HS-27A (cell line): ENCODE data around the gene SLAIN2.
A peak's percentile ranks its signal among the peaks of the same experiment; 100 is the strongest.
"Not testable (repeated sequence)": the region's sequence is repeated elsewhere in the genome, so short reads cannot be mapped to it uniquely, and the experiment has no call there.

ENCODE experiments used
- DNase-seq: peaks from one replicate; pipeline ENCODE4 v3.0.0-alpha.2; 2012; ENCODE audit warnings: low read depth, missing footprints

SLAIN2 gene

GRCh38 chr4:48340965-48341775 is at the start of gene SLAIN2:
TSS of gene SLAIN2 (plus strand) at chr4:48341529. CDS start at chr4:48341740, 211 bp downstream.
- peak; percentile 89 for DNase-seq

GRCh38 chr4:48292218-48292790 is 49.0 kb upstream of the SLAIN2 start:
- not testable (repeated sequence) for DNase-seq

DNA sequence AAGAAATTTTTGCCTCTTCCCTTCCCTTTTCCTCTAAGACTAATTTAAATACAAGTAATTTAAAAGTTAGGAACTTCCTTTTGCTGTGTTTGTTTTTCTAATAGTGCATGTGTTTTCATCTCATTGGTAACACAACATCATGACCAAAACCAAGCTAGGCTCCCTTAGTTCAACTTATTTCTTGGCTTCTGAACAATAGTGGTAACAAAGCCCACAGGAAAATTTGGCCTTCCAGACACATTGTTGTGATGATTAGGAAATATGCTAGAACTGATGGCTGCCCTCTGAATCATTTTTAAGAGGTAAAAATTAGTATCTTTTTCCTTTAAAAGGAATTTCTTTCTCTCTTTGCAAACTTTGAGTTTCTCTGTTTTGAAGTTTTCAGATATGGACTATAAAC is 46.2 kb upstream of the SLAIN2 start:
- no peak for DNase-seq

DNA sequence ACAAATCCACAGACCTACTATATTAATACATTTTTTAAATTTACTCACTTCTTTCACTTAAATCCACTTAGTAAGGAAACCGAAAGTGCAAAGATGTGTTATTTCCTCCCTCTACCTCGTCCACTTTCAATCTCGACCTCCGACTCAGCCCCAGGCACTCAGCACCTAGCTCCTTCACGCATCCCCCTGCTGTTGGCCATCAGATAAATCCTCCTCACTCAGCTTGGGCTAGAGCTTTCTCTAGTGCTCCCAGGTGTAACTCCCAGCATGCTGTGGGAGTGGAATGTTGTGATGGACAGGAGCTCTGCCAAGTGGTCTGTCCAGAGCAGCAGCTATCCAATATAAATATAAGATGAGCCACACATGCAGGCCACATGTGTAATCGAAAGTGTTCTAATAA is 45.0 kb upstream of the SLAIN2 start:
- DNase-seq = no peak

DNA sequence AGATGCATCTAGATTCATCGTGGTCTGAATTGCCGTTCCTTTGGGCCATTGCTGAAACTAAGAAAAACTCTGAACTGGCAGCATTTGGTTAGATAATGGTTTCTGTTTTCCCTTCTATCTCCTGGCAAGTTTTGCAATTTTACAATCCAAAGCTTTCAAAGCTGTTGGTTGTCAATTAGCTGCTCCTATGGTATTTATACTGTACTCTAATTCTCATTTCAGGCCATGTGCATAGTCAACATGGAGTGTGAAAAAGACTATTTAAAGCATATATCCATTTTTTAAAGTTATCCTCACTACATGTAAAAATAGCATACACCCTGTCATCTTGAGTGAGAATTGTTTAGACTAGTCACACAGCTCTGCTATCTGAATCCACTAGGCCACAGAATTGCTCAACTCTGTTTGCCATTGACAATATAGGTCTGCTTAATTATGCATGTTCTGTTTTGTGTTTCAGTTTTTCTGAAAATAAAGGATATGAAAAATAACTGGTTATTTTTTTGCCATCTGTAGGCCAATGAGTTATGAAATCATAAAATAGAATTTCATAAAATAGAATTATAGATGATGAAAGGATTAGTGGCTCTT is 44.0 kb upstream of the SLAIN2 start:
- DNase-seq = no peak

- no peak for DNase-seq
Measured at GRCh38 chr4:48299560-48299959, 41.8 kb upstream of the SLAIN2 start.

DNA sequence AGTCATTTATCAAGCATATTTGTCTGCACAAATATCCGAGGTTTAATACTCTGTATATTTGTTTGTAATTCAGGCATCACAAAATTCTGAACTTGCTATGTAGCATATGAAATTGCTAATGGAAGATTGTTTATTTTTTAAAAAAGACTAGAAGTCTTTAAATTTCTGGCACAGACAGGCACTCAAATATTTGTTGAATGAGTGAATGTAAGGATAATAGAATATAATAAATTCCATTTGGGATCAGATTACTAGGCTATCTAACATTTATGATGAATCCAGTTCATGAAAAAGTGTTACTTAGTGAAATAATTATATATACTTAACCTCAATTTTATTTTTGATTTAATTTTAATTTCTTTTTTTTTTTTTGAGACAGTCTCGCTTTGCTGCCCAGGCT is 41.3 kb upstream of the SLAIN2 start:
- no peak for DNase-seq

DNA sequence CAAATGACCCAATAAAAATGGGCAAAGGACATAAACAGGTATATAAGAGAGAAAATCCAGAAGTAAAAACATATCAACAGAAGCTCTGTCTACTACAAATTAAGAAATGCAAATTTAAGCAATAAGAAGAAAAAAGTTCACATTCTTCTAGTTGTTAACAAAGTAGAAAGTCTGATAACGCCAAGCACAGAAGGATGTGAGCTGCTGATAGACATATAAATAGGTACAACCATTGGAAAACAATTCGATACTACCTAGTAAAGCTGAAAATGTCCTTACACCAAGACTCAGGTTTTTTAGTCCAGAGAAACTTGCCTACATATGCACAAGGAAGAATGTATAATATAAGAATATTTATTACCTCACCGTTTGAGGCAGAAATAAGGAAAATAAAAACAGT is 35.8 kb upstream of the SLAIN2 start:
- DNase-seq = no peak

DNA sequence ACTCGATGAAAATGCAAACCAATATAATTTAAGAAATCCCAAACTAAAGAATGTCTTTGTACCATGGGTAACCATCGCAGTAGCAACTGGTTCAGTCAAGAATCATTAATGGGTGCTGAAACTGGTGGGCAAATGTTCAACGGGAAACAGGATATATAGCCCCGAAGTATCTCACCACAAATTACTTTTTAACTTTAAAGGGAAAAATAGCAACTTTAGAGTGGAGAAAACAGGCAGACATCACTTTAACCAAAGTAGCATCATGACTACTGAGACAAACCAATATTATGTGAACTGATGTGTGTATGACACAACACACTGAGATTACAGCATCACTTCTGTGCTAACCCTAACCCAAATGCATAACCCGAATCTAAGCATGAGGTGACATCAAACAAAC is 33.8 kb upstream of the SLAIN2 start:
- DNase-seq = no peak

GRCh38 chr4:48308901-48309300 is 32.4 kb upstream of the SLAIN2 start:
- no peak for DNase-seq

GRCh38 chr4:48311896-48312295 is 29.4 kb upstream of the SLAIN2 start:
- DNase-seq = no peak

GRCh38 chr4:48314746-48315145 is 26.6 kb upstream of the SLAIN2 start:
- not testable (repeated sequence) for DNase-seq

GRCh38 chr4:48315728-48316630 is 25.4 kb upstream of the SLAIN2 start:
- no peak for DNase-seq

DNA sequence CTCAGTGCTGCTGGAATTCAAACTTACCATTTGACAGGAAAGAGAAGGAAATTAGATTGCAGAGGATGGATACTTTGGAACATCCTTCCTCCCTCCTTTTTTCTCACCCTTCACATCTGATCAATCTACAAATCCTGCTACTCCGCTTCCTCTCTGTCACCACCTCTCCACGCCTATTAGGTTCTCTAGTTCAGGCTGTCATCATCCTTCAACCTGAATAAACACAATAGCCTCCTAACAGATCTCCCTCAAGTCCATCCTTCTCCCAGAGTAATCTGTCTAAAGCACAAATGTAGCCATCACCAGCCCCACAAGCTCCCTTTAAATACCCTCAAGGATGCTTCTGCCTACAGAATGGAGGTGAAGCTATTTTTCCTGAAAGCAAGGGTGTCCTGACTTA is 20.0 kb upstream of the SLAIN2 start:
- DNase-seq = no peak

- no peak for DNase-seq
Measured at GRCh38 chr4:48322063-48322462, 19.3 kb upstream of the SLAIN2 start.

DNA sequence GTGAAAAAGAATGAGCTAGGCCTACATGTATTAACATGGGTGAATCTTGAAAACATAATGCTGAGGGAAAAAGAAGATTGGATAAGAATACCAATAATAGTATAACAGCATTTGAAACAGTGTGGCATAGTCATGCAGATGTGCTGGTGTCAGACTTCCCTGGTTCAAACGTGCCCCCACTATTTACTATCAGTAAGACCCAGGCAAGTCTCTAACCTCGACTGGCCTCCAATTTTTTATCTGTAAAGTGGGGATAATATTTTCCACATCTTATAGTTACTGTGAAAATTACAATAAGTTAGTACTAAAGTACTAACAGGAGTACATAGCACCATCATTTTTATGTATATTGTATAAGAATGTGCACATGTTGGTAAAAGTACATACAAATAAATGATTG is 17.0 kb upstream of the SLAIN2 start:
- no peak for DNase-seq

DNA sequence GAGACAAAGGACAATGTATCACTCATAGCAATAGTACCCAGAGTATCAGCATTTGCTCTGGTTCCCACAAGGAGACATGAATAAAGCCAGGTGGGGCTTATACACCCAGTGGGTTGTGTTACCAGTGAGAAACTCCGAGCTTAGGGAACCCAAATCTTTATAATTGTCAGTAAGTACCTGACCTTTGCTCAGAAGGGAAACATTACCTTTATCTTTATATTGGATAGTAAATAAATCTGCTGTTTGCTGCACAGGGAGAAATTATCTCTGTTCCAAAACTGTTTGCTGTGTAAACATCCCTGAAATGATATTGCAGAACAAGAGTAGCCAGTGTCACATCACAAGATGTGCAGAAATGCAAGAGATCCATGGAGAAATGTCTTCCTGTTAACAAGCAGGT is 12.1 kb upstream of the SLAIN2 start:
- no peak for DNase-seq

DNA sequence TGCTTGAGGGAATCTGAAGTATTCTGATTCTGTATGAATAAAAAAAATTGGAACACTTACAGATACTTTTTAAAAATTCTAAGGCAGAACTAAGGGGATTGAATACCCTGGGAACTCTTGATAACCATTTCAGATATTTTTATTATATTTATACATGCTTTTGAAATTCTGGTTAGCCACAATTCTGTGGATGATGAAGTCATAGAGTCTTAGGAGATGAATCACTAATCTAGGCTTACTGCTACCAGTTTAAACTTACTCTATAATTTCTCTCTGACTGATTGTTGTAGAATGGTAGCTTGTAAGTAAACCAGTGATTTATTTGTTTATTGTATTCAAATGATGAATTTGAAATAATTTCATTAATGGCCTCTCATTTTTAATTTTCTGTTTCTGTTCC is 11.4 kb upstream of the SLAIN2 start:
- peak; percentile 60 for DNase-seq

DNA sequence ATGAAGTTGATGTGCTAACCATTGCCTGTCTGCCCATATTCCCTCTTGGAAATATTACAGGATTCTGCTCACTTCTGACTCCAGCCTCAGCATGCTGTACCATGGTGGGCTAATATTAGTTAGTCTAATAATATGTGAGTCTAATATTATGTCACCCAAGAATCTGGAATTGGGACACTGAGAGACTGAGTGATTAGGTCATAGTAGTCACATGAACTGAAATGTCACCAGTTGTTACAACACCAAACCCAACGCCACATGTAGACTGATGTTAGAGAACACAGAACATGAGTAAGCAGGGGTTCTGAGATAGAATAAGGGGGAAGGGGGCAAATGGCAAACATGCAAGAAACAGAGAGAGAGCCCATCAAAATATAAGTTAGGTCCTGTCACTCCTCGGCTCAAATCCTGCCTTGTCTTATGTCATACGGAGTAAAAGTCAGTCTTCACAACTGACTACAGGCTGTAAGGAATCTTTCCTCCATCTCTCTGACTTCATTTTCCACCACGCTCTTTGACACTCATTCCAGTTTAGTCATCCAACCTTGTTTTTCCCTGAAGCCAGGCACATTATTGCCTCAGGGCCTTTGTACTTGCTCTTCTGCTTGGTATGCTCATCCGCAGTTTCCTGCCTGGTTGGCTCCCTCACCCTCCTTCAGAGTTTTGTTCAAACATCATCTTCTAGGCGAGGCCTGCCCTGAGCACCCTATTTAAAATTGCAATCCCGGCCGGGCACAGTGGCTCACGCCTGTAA is 9.6 kb upstream of the SLAIN2 start:
- no peak for DNase-seq

- no peak for DNase-seq
Measured at GRCh38 chr4:48332661-48333060, 8.7 kb upstream of the SLAIN2 start.

GRCh38 chr4:48333587-48333986 is 7.7 kb upstream of the SLAIN2 start:
- DNase-seq = no peak

DNA sequence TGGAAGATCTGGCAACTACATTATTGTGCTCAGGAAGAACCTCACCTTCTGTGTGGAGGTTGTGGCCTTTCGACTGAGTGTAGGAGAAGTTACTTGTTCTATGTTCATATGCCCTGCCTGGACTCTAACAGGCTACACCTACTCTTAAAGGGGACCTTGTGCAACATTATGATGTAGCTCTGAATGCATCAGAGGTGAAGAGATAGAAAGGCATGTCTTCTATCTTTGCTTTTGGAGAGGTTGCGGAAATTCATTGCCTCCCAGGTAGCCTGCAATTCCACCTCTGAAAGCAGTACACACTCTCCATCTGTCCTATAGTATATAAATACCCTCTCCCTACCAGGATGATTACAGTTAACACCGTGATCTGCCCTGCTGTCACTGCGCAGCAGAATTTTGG is 7.1 kb upstream of the SLAIN2 start:
- DNase-seq = no peak
